PFSK-1 (cell line): ENCODE measurements around the gene STYX.

Experiments used
- REST ChIP-seq, 2 experiments: IDR thresholded peaks; 2 replicates each; pipeline versions ENCODE4 v1.6.1 to v1.8.0; 2011 to 2012; ENCODE audit warnings: low read depth in 2 of 2, low read length in 2 of 2, control low read depth in 1 of 2, inconsistent platforms in 1 of 2, mild to moderate bottlenecking in 1 of 2, moderate library complexity in 1 of 2; ENCODE audit not compliant: insufficient read depth in 1 of 2
- SIN3A ChIP-seq: IDR thresholded peaks from 2 replicates; pipeline ENCODE4 v1.6.1; 2012; ENCODE audit warnings: mild to moderate bottlenecking, low read length, moderate library complexity, borderline replicate concordance; ENCODE audit not compliant: insufficient read depth
- TAF1 ChIP-seq: IDR thresholded peaks from 2 replicates; pipeline ENCODE4 v1.6.1; 2012; ENCODE audit warnings: low read length, control low read depth, borderline replicate concordance; ENCODE audit not compliant: insufficient read depth

- TF ChIP-seq TAF1 (no peak), SIN3A (no peak), REST (IDR thresholded peaks at IDR 0.05; ENCODE audit: insufficient read depth in 1 of 2, low read depth in 2 of 2, low read length in 2 of 2) (no peak)
Measured at GRCh38 chr14:52730709-52731111, 744 bp downstream of the STYX start.
